Panc1 (cell line): Measurements from ENCODE around the gene SHLD1. TPM values are rescaled to one million over a fixed set of nuclear protein-coding genes. Genes with fewer than 3 reads are reported as not detected.

Experiments used
- ATAC-seq: fragments of 200-7000 bp; cut with Tn5 transposase; 2 replicates; pipeline ENCODE4 v1.9.1; 2020; ENCODE audit warnings: mild to moderate bottlenecking, moderate library complexity
- BruUV-seq: library from RNA; stranded (reverse); fragments of 400-500 nt; replicated peaks from 2 replicates; lab custom pipeline; 2021; lab: Mats Ljungman, UMichigan
- CTCF ChIA-PET: fragments of 300-600 bp; sonication (Branson Sonifier 250); formaldehyde crosslinking; loops from one replicate; lab custom pipeline; 2022; ENCODE audit warnings: antibody characterized with exemption; lab: Charles Lee
- POLR2A ChIA-PET: fragments of 300-600 bp; sonication (Branson Sonifier 250); formaldehyde crosslinking; loops from one replicate; lab custom pipeline; 2022; ENCODE audit warnings: antibody characterized with exemption; lab: Charles Lee
- DNase-seq: peaks from one replicate; pipeline ENCODE4 v3.0.0-alpha.2; 2010; ENCODE audit warnings: low read depth, low spot score
- H3K27ac ChIP-seq: 2 replicates; pipeline ENCODE4 v1.5.1; 2011; ENCODE audit warnings: mild to moderate bottlenecking, low read length, inconsistent platforms
- H3K27me3 ChIP-seq: fragments of 200-500 bp; sonication (Bioruptor generic); 2 replicates; pipeline ENCODE4 v1.6.0; 2014; ENCODE audit warnings: low read length, inconsistent platforms; ENCODE audit not compliant: control insufficient read depth, insufficient read depth
- H3K36me3 ChIP-seq: fragments of 200-500 bp; sonication (Bioruptor generic); 2 replicates; pipeline ENCODE4 v1.5.1; 2014; ENCODE audit warnings: inconsistent platforms, mild to moderate bottlenecking, low read length, moderate library complexity; ENCODE audit not compliant: control insufficient read depth, insufficient read depth
- H3K4me1 ChIP-seq: 2 replicates; pipeline ENCODE4 v1.5.1; 2011; ENCODE audit warnings: inconsistent platforms, mild to moderate bottlenecking, low read length, moderate library complexity; ENCODE audit not compliant: control insufficient read depth, insufficient read depth
- H3K4me3 ChIP-seq, 2 experiments: 2 replicates each; pipeline ENCODE4 v1.5.1; 2011 to 2012; ENCODE audit warnings: low read depth in 2 of 2, low read length in 2 of 2, mild to moderate bottlenecking in 2 of 2, inconsistent platforms in 1 of 2, moderate library complexity in 1 of 2
- H3K9me3 ChIP-seq: fragments of 200-500 bp; sonication (Bioruptor generic); 2 replicates; pipeline ENCODE4 v1.5.1; 2014; ENCODE audit warnings: low read depth, mild to moderate bottlenecking, inconsistent platforms, low read length, moderate library complexity; ENCODE audit not compliant: control insufficient read depth, insufficient read depth
- POLR2AphosphoS5 ChIP-seq: IDR thresholded peaks from 2 replicates; pipeline ENCODE4 v1.6.1; 2012; ENCODE audit warnings: mild to moderate bottlenecking, low read depth, low read length, moderate library complexity
- SIN3A ChIP-seq: IDR thresholded peaks from 2 replicates; pipeline ENCODE4 v1.6.1; 2012; ENCODE audit warnings: low read depth, mild to moderate bottlenecking, low read length, moderate library complexity, borderline replicate concordance; ENCODE audit not compliant: insufficient read depth
- TCF7L2 ChIP-seq: IDR thresholded peaks from 2 replicates; pipeline ENCODE4 v1.6.1; 2011; ENCODE audit warnings: mild to moderate bottlenecking, low read depth, low read length, inconsistent platforms
- in situ Hi-C: cut with HindIII; loops from 2 replicates; pipeline ENCODE4 v1.10.0; 2016; ENCODE audit warnings: low sequenced_read_pairs, low pct_unique_long_range_greater_than_20kb
- intact Hi-C: fragments of 100-400 bp; cut with micrococcal nuclease; formaldehyde crosslinking; loops from one replicate; pipeline ENCODE4 v1.10.0; 2022; ENCODE audit not compliant: unreplicated experiment
- total RNA-seq: library from RNA; stranded (reverse); gene quantifications from one replicate; pipeline ENCODE4 v1.2.1, GENCODE V29; 2021; ENCODE audit not compliant: unreplicated experiment
- TF ChIP-seq, protein P1 (sequence below), 2 experiments: IDR thresholded peaks; 2 replicates each; pipeline ENCODE4 v1.6.1; 2011 to 2012; ENCODE audit warnings: low read depth in 2 of 2, control low read depth in 1 of 2, low read length in 1 of 2, mild to moderate bottlenecking in 1 of 2, moderate library complexity in 1 of 2; ENCODE audit not compliant: insufficient read depth in 1 of 2
- TF ChIP-seq, protein P2 (sequence below): fragments of 450-650 bp; IDR thresholded peaks from 2 replicates; pipeline ENCODE4 v1.5.1; 2017; ENCODE audit warnings: mild to moderate bottlenecking

SHLD1 gene
- total RNA-seq, 1 experiment from 2014 or later: 4.3 TPM

DNA sequence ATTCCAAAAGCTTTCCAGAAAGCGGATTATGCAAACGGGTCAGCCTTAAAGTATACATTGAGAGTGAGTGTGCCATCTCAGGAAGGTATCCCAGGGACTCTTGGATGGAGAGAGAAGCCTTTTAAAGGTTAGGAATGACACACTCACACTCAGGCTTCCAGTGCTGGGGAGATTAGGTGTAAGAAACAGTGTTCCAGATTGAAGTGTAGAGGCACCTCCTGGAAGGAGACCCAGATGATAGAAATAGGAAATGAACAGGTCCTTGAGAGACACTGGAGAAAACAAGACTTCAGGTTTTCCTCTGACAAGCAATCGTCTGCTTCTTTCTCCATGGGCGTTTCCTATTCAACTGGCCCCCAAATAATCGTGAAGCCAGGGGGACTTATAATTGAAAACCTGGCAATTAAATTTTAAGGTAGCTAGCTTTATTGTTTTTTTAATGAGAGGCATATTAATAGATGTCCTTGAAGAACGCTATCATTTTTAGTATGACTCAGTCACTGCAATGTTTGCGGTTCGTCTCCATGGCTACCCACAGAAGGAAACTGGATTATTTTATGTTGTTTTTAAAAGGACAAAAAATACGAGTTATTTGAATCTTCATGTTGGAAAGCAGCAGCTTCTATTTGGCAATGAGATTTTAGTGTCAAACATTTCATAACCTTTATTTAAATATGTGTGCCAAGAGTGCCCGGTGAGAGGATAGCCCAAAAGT, 114.8 kb downstream of the SHLD1 start:
- Histone ChIP-seq H3K4me3 (no peak overlapping the region), H3K27me3 (no peaks in the 10 kb centered on the region), H3K36me3 (no peaks in the 10 kb centered on the region), H3K27ac (no peak overlapping the region), H3K4me1 (no peaks in the 10 kb centered on the region), H3K9me3 (no peaks in the 10 kb centered on the region)
- CTCF ChIA-PET: no interaction called here
- in situ Hi-C loops (no loop called here), intact Hi-C loops (no loop called here)
- DNase-seq (no peak), ATAC-seq (no peak)
- TF ChIP-seq SIN3A: no peak
- TF ChIP-seq, protein P1, sequence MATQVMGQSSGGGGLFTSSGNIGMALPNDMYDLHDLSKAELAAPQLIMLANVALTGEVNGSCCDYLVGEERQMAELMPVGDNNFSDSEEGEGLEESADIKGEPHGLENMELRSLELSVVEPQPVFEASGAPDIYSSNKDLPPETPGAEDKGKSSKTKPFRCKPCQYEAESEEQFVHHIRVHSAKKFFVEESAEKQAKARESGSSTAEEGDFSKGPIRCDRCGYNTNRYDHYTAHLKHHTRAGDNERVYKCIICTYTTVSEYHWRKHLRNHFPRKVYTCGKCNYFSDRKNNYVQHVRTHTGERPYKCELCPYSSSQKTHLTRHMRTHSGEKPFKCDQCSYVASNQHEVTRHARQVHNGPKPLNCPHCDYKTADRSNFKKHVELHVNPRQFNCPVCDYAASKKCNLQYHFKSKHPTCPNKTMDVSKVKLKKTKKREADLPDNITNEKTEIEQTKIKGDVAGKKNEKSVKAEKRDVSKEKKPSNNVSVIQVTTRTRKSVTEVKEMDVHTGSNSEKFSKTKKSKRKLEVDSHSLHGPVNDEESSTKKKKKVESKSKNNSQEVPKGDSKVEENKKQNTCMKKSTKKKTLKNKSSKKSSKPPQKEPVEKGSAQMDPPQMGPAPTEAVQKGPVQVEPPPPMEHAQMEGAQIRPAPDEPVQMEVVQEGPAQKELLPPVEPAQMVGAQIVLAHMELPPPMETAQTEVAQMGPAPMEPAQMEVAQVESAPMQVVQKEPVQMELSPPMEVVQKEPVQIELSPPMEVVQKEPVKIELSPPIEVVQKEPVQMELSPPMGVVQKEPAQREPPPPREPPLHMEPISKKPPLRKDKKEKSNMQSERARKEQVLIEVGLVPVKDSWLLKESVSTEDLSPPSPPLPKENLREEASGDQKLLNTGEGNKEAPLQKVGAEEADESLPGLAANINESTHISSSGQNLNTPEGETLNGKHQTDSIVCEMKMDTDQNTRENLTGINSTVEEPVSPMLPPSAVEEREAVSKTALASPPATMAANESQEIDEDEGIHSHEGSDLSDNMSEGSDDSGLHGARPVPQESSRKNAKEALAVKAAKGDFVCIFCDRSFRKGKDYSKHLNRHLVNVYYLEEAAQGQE (IDR thresholded peaks at IDR 0.05; ENCODE audit: insufficient read depth in 1 of 2, low read depth in 2 of 2, low read length in 1 of 2): no peak
- no TSS peak for BruUV-seq
- POLR2A ChIA-PET: interaction anchor here (0.6 kb wide), 1 partner anchor 33 kb away, joined by 8 read pairs; no protein-coding TSS in a partner anchor

DNA sequence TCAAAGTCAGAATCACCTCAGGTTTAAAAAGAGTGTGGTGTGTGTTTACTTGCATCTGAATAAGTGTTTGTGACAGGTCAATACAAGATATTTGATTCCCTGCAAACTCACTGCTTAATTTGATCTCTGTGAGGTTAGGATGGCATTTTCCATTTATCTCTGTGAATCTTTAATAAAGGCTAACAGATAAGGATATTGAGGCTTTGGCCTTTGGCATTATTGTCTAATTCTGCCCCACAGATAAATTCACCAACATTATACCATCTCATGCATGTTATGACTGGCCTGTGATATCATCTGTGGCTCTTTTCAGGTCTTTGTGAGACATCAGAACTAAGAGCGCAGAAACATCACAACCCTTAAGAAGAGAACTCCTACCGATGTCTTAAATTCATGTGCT, 115.4 kb downstream of the SHLD1 start:
- Histone ChIP-seq H3K36me3 (no peaks in the 10 kb centered on the region), H3K4me3 (no peak overlapping the region), H3K27me3 (no peaks in the 10 kb centered on the region), H3K27ac (no peak overlapping the region), H3K4me1 (no peaks in the 10 kb centered on the region), H3K9me3 (no peaks in the 10 kb centered on the region)
- TF ChIP-seq, protein P1 (IDR thresholded peaks at IDR 0.05; ENCODE audit: insufficient read depth in 1 of 2, low read depth in 2 of 2, low read length in 1 of 2): no peak
- no peak for TF ChIP-seq SIN3A
- TF ChIP-seq, protein P2, sequence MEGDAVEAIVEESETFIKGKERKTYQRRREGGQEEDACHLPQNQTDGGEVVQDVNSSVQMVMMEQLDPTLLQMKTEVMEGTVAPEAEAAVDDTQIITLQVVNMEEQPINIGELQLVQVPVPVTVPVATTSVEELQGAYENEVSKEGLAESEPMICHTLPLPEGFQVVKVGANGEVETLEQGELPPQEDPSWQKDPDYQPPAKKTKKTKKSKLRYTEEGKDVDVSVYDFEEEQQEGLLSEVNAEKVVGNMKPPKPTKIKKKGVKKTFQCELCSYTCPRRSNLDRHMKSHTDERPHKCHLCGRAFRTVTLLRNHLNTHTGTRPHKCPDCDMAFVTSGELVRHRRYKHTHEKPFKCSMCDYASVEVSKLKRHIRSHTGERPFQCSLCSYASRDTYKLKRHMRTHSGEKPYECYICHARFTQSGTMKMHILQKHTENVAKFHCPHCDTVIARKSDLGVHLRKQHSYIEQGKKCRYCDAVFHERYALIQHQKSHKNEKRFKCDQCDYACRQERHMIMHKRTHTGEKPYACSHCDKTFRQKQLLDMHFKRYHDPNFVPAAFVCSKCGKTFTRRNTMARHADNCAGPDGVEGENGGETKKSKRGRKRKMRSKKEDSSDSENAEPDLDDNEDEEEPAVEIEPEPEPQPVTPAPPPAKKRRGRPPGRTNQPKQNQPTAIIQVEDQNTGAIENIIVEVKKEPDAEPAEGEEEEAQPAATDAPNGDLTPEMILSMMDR: no peak
- TF ChIP-seq TCF7L2: no peak
- TF ChIP-seq POLR2AphosphoS5: no peak
- DNase-seq: no peak
- no peak for ATAC-seq
- CTCF ChIA-PET: no interaction called here
- BruUV-seq: no TSS peak
- intact Hi-C loops (no loop called here), in situ Hi-C loops (no loop called here)
- POLR2A ChIA-PET: no interaction called here
